BJ (cell line): Measurements from ENCODE around the gene PIGP. TPM values are rescaled to one million over a fixed set of nuclear protein-coding genes. Genes with fewer than 3 reads are reported as not detected.
"Not testable (repeated sequence)": the region's sequence is repeated elsewhere in the genome, so short reads cannot be mapped to it uniquely, and the experiment has no call there.

ENCODE experiments used
- CTCF ChIA-PET: fragments of 350-600 bp; formaldehyde crosslinking; extraction: SDS; loops from one replicate; lab custom pipeline; 2021; ENCODE audit warnings: antibody characterized with exemption, inconsistent platforms; lab: Yijun Ruan, JAX
- POLR2A ChIA-PET: fragments of 300-600 bp; sonication (Branson Sonifier 250); formaldehyde crosslinking; extraction: SDS; loops from one replicate; lab custom pipeline; 2021; ENCODE audit warnings: antibody characterized with exemption; lab: Charles Lee
- DNase-seq: peaks from one replicate; pipeline ENCODE4 v3.0.0-alpha.2; 2011; ENCODE audit warnings: low read depth
- H3K27me3 ChIP-seq: 2 replicates; pipeline ENCODE4 v1.6.0; 2011; ENCODE audit warnings: low read length; ENCODE audit not compliant: control insufficient read depth, insufficient read depth
- H3K36me3 ChIP-seq: 2 replicates; pipeline ENCODE4 v1.5.1; 2011; ENCODE audit warnings: low read length; ENCODE audit not compliant: control insufficient read depth, insufficient read depth
- H3K4me3 ChIP-seq: 2 replicates; pipeline ENCODE4 v1.5.1; 2011; ENCODE audit warnings: low read depth, mild to moderate bottlenecking, control low read depth, low read length
- polyA plus RNA-seq: library from polyadenylated mRNA; depleted of rRNA; stranded (reverse); fragments of >200 nt; gene quantifications from 2 replicates; pipeline ENCODE4 v1.2.3, GENCODE V29; 2011
- TF ChIP-seq, protein P1 (sequence below): IDR thresholded peaks from 2 replicates; pipeline ENCODE4 v1.5.1; 2011; ENCODE audit warnings: low read depth, mild to moderate bottlenecking, control low read depth, inconsistent platforms, low read length, moderate library complexity; ENCODE audit not compliant: insufficient read depth

PIGP gene
- polyA plus RNA-seq, 1 experiment, result 13.8 TPM

DNA sequence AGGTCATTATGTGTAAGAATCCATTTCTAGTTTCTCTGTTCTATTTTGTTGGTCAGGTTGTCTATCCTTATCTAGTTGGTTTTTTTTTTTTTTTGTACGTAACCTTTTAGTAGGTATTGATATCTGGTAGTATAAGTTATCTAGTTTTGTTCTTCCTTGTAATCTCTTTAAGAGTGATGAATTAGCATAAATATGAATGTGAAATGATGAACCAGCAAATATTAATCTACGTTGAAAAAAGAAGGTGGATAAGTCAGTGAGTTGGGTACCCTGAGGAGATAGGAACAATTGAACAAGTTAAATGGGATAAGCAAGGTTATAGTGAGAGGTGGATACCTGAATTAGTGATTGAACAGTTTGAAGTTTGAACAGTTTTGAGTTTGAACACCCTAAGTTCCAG is 34.1 kb upstream of the PIGP start:
- Histone ChIP-seq H3K27me3 (no peaks in the 10 kb centered on the region), H3K36me3 (peaks cover 3% of the 10 kb centered on the region; the same call in 1 of the 2 replicates), H3K4me3 (no peak overlapping the region)
- POLR2A ChIA-PET, result no interaction called here
- CTCF ChIA-PET, result no interaction called here
- TF ChIP-seq, protein P1, sequence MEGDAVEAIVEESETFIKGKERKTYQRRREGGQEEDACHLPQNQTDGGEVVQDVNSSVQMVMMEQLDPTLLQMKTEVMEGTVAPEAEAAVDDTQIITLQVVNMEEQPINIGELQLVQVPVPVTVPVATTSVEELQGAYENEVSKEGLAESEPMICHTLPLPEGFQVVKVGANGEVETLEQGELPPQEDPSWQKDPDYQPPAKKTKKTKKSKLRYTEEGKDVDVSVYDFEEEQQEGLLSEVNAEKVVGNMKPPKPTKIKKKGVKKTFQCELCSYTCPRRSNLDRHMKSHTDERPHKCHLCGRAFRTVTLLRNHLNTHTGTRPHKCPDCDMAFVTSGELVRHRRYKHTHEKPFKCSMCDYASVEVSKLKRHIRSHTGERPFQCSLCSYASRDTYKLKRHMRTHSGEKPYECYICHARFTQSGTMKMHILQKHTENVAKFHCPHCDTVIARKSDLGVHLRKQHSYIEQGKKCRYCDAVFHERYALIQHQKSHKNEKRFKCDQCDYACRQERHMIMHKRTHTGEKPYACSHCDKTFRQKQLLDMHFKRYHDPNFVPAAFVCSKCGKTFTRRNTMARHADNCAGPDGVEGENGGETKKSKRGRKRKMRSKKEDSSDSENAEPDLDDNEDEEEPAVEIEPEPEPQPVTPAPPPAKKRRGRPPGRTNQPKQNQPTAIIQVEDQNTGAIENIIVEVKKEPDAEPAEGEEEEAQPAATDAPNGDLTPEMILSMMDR, result no peak
- no peak for DNase-seq

DNA sequence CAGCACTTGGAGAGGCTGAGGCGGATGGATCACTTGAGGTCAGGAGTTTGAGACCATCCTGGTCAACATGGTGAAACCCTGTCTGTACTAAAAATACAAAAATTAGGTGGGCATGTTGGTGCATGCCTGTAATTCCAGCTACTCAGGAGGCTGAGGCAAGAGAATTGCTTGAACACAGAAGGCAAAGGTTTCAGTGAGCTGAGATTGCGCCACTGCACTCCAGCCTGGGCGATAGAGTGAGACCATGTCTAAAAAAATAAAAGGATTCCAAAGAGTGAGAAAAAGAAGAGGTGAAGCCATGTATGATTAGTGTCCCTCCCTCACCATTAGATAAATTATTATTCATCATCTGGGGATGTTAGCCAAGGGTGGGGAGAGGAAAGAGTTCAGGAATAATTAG is 29.9 kb upstream of the PIGP start:
- H3K4me3 ChIP-seq, H3K27me3 ChIP-seq, H3K36me3 ChIP-seq, CTCF ChIA-PET, DNase-seq, POLR2A ChIA-PET: not testable (repeated sequence)

DNA sequence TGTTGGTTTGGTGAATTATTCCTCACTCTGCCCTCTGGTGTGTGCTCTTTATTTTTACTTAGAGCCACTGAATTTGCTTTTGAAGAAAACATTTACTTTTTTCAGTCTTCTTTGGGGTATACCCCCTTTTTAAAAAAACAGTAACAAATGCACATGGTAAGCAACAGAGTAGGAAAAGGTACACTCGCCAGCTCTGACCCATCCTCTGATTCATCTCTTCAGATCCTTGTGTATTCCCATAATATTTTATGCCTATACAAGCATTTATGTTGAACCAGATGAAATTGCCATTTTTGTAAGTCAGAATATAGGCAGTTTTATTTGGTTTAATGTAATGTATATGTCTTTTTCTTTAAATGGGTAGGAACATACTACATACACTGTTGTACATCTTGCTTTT is 28.5 kb upstream of the PIGP start:
- TF ChIP-seq, protein P1, result no peak

DNA sequence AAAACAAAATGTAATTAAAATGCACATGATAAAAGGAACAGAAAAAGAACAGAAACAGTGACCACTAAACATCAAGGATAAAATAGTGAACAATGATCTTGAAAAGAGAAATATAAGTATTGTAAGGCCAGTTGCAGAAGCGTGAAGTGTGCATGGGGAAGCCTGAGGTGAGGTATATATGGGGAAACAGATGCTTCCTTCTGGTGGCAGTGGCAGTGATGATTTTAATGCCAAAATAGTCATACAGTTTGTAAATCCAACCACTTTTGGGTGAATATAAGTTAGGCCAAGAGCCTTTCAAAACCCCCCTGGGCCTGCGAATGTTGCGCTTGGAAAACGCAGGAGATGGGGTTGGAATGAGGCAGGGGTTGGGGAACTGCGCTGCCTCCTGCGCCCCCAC is 27.4 kb upstream of the PIGP start:
- DNase-seq, result no peak
- ChIA-PET POLR2A (no interaction called here), CTCF (no interaction called here)
- Histone ChIP-seq H3K36me3 (peaks cover 9% of the 10 kb centered on the region), H3K4me3 (no peak overlapping the region), H3K27me3 (no peaks in the 10 kb centered on the region)
- TF ChIP-seq, protein P1, result no peak

More for the DNA sequence above, 28.5 kb upstream of the PIGP start:
- Histone ChIP-seq H3K27me3 (no peaks in the 10 kb centered on the region), H3K36me3 (peaks cover 6% of the 10 kb centered on the region), H3K4me3 (no peak overlapping the region)
- ChIA-PET POLR2A (no interaction called here), CTCF (interaction anchor here (1.2 kb wide), 1 partner anchor 9 kb away, joined by 3 read pairs; no protein-coding TSS in a partner anchor)
- DNase-seq, result no peak

DNA sequence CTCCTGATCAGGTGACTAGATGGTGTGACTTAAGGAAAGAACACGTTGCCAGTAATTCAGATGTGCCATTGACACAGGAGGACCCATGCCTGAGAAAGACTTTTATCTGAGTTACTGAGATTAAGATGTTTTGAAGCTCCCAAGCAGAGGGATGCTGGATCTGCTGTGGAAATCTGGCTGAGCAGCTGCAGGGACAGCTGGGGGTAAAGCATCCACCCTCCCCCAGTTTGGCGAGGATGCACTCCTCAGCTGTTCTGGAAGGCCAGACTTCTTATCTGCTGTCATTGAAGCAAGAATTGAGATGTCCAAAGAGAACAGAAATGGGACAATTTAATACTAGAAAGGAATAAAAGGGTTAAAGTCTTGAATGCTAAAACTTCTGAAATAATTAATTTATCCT is 25.9 kb upstream of the PIGP start:
- Histone ChIP-seq H3K36me3 (peaks cover 9% of the 10 kb centered on the region), H3K27me3 (no peaks in the 10 kb centered on the region), H3K4me3 (no peak overlapping the region)
- CTCF ChIA-PET, result interaction anchor here (0.7 kb wide), 1 partner anchor 12 kb away, joined by 3 read pairs; no protein-coding TSS in a partner anchor
- DNase-seq, result no peak
- POLR2A ChIA-PET, result no interaction called here
- TF ChIP-seq, protein P1, result no peak

DNA sequence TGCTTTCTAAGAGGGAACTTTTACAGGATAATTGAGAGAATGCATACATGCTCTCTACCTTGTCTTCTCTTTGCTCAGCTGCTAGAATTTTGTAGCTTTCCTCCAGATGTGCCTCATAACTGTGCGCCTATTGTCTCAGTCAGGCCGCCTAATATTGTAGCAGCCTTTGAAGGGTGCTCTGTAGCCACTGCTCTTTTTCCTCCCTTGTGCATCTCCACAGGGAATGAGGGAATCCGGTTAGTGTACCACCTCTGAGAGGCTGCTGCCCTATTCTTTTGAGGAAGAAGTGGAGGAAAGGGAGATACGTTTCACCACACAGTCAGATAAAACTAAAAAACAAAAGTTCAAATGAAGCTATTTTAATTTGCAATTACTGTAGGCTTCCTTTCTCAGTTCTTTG is 22.9 kb upstream of the PIGP start:
- Histone ChIP-seq H3K36me3 (peaks cover 9% of the 10 kb centered on the region), H3K4me3 (no peak overlapping the region), H3K27me3 (no peaks in the 10 kb centered on the region)
- ChIA-PET CTCF (interaction anchor here (1.2 to 1.4 kb wide), 2 partner anchors 119 to 225 kb away, joined by 3 read pairs; no protein-coding TSS in a partner anchor), POLR2A (no interaction called here)
- no peak for DNase-seq
- TF ChIP-seq, protein P1, result no peak
